HG03039 (cell line): ENCODE data around the gene PRKAB1.
"Not testable (repeated sequence)": the region's sequence is repeated elsewhere in the genome, so short reads cannot be mapped to it uniquely, and the experiment has no call there.

Experiments used
- ATAC-seq: cut with Tn5 transposase; IDR thresholded peaks from one replicate; pipeline ENCODE4 v1.9.1; 2021; ENCODE audit warnings: mild to moderate bottlenecking, moderate library complexity; ENCODE audit not compliant: unreplicated experiment

Gene PRKAB1

GRCh38 chr12:119667577-119668323 is at the start of gene PRKAB1:
TSS of gene PRKAB1 (plus strand) at chr12:119668133. CDS start at chr12:119668245, 112 bp downstream.
- ATAC-seq = peak; percentile 93

GRCh38 chr12:119618328-119618896 is 49.5 kb upstream of the PRKAB1 start:
- ATAC-seq = not testable (repeated sequence)

- ATAC-seq = no peak
Observed at GRCh38 chr12:119620490-119620889, 47.4 kb upstream of the PRKAB1 start.

- ATAC-seq = no peak
Observed at GRCh38 chr12:119621878-119622277, 46.1 kb upstream of the PRKAB1 start.

DNA sequence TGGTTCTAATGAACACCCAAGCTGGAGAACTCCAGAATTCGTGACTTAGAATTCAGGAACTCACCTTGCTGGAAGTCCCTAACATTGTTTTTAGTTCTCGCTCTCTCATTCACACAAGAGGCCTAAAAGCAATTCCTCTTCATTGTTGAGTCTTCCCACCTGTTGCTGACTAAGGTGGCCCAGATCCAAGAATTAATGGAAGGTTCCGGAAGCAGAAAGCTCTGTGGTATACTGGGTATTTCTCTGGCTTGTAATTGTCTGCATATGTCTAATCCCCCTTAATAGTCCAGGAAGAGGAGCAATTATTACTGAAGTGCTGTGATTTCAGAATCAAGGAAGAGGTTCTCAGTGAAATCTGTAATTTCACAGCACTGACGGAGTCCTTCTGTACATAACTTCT is 43.0 kb upstream of the PRKAB1 start:
- no peak for ATAC-seq

DNA sequence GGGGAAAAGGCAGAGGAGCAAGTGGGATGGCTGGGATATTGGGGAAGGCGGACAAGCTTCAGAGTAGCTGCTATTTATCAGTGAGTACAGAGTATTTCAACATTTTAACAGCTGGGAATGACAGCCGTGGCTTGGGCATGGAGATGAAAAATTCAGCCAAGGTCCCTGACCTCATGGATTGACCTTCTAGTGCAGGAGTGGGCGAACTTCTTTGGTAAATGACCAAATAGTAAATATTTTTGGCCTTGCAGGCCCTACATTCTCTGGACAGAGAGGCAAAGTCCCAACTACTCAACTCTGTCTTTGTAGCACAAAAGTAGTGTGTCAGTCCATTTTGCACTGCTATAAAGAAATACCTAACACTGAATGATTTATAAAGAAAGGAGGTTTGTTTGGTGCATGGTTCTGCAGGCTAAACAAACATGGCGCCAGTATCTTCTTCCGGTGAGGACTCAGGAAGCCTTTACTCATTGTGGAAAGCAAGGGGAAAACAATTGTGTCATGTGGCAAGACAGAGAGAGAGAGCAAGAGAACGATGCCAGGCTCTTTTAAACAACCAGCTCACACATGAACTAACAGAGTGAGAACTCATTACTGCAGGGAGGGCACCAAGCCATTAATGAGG is 40.8 kb upstream of the PRKAB1 start:
- ATAC-seq = no peak

- no peak for ATAC-seq
Observed at GRCh38 chr12:119627686-119628085, 40.2 kb upstream of the PRKAB1 start.

GRCh38 chr12:119630223-119630780 is 37.6 kb upstream of the PRKAB1 start:
- no peak for ATAC-seq

DNA sequence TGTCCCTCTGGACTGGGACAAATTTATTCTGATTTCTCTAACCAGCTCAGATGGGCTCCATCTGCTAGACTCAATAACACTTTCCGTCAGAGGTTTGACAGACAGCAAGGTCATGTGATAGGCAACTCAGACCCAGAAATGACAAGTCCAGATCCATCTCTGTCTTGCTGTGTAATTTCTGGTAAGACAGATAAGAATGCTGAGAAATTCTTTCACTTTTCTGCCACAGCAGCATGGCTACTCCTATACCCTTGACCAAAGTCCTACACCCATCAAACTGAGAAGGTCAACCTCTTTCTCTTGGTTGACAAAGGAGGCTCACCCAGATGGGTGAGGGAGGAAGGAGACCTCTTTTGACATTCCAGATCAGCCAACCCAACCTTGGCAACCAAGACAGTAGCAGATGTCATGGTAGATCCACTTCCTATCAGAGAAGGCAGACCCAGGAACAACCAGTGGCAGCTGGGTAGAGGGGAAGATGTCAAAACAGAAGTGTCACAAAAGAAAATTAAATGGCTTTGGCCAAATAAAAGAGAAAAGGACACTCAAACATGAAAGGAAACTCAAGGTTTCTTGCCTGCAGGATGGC is 36.9 kb upstream of the PRKAB1 start:
- no peak for ATAC-seq

DNA sequence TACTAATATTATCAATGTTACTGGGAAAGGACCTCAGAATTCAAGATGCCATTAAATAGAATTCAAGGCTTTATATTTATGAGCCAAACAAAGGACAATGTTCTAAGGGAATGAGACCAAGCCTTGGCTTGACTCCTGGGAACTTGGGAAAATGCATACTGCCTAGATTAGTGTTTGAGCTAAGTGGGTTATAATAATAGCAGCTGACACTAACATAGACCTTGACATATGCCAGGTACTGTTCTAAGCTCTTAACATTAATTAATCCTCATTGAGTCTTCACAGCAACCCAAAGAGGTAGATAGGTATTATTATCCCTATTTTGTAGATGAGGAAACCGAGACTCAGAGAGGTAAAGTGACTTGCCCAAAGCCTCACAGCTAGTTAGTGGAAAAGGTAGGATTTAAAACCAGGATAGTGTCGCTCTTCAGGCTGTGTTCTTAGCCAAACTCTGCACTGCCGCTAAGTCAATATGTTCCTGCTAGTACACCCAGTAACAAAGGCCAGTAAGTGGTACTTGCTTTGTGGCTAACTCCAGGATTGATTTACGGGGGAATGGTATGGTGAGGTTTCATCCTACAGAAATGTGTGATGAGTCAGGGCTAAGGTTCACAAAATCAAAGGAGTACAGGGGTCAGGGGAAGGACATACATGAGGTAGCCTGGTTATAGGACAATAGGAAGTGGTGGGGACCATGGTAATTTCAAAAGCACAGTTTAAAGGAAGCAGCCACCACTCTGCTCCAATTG is 35.8 kb upstream of the PRKAB1 start:
- ATAC-seq = no peak

DNA sequence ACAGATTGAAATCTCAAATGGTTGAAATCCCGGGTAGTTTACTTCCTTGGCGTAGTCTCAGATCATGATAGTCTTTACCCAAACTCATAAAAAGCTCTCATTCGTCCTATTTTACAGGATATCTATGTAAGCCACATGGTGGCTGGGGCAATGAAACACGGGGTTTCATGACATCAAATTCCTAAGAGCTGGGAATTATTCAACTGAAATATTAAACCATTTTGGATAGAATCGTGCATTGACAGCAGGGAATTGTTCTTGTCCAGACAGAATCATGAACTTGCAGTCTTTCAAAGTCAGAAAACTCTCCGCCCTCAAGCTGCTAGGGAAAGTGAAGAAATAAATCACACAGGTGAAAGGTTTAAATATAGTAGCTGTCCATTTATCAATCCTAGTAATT is 33.2 kb upstream of the PRKAB1 start:
- ATAC-seq = no peak

DNA sequence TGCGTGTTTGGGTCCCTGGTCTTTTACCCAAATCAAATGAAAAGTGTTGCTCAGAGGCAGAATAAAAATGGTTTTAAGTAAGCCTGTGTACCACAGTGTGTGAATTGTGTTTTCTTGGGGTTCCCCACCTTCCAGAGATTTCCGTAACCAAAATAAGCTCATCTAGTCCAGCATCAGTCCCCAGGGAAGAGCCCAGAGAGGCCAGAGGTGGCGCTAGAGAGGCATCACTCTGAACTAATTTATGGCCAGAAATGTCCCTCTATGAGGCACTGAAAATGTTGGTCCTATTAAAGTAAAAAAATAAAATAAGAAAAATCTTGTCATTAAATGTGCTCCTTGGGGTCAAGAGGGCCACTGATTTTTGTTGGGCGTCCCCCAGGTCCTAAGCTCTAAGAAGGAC is 24.9 kb upstream of the PRKAB1 start:
- no peak for ATAC-seq

DNA sequence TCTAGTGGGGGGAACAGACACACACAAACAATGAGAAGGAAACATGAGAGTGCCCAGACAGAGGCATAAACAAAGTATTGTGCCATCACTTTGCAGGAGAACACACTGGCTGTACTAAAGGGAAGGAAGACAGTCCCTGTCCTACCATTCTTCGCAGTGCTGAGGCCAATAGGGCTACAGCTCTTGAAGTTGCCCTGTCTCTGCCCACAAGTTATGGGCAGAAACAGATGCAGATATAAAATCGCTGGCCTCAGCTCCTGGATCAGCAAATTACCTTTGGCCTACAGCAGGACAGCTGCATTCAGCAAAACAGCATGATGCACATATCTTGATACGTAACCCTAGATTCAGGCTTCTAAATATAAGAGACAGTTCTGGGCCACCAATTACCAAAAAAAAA is 23.0 kb upstream of the PRKAB1 start:
- no peak for ATAC-seq

DNA sequence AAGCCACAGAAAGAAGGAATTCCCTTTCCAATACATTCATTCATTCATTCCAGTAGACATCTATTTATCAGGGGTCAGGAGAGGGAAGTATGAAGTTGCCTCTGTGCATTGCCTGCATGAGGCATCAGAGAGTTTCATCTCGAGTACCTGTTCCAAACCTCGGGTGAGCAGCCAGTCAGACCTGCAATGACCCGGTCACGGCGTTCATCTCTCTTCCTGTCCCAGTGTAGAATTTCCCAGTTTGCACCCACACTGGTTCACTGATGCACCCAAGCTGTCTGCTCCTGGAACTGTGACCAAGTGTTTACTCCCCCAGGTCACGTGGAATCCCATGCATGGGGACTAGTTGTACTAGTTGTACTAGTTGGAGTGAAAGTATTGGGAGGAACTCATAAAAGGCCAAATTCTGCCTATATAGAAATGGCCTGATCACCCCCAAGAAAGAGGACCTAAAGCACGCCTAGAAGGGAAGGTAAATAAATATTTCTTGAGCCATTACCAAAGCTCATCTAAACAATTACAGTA is 22.3 kb upstream of the PRKAB1 start:
- ATAC-seq = no peak

- no peak for ATAC-seq
Observed at GRCh38 chr12:119649202-119649808, 18.6 kb upstream of the PRKAB1 start.

DNA sequence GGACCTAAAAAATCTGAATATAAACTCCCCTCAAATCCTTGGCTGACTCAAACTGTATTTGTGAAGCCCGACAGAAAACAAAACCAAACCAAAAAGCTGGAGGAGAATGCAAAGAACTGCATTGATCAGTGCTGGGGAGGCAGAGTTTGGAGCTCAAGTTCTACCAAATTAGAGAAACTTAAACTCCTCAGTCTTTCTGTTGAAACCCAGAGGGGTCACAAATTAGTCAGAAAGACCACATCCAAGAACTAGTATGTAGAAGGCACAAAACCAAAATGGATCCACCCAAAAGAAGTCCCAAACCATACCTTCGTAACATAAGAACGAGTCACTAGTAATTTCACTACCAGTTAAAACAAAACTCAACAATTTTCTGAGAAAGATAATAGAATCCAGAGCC is 15.3 kb upstream of the PRKAB1 start:
- ATAC-seq = no peak

GRCh38 chr12:119657001-119657400 is 10.9 kb upstream of the PRKAB1 start:
- not testable (repeated sequence) for ATAC-seq

DNA sequence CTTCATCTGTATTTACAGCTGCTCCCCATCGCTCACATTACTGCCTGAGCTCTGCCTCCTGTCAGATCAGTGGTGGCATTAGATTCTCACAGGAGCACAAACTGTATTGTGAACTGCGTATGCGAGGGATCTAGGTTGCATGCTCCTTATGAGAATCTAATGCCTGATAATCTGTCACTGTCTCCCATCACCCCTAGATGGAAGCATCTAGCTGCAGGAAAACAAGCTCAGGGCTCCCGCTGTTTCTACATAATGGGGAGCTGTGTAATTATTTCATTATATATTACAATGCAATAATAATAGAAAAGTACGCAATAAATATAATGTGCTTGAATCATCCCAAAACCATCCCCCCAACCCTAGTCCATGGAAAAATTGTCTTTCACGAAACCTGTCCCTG is 9.8 kb upstream of the PRKAB1 start:
- ATAC-seq = not testable (repeated sequence)

DNA sequence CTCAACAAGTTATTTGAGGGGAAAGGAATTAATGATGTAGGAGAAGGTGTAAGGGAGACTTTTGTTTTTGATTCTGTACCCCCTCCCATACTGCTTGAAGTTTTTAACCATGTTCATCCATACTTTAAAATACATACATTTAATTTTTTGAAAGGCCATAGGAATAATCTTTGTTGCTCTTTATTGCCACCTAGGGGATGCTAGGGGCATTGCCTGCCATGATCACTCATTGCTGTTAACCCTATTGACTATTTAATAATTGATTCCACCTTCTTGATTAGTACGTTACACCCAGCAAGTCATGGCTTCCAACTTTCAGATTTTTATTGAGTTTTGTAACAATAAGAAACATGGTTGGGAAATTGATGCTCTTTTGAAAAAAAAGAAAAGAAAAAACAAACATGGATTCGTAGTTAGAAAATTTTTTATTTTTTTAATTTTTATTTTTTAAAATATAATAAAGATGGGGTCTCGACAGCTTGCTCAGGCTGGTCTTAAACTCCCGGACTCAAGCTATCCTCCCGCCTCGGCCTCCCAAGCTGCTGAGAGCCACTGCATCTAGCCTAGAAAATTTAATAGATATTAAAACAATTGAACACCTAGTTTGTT is 8.5 kb upstream of the PRKAB1 start:
- ATAC-seq = no peak

- no peak for ATAC-seq
Observed at GRCh38 chr12:119660076-119660475, 7.9 kb upstream of the PRKAB1 start.
